Measurements from ENCODE around the gene GLP2R. TPM values are rescaled to one million over a fixed set of nuclear protein-coding genes. Genes with fewer than 3 reads are reported as not detected.
"Not testable (repeated sequence)": the region's sequence is repeated elsewhere in the genome, so short reads cannot be mapped to it uniquely, and the experiment has no call there.

The GLP2R gene
- total RNA-seq, 1 donor from 2014 or later, result not detected

GRCh38 chr17:9918804-9919352 lies 93.2 kb downstream of the GLP2R start:
- intact Hi-C loops (cut with micrococcal nuclease), result no loop called here

GRCh38 chr17:9921216-9921615 lies 95.5 kb downstream of the GLP2R start:
- intact Hi-C loops (cut with micrococcal nuclease), result not testable (repeated sequence)

DNA sequence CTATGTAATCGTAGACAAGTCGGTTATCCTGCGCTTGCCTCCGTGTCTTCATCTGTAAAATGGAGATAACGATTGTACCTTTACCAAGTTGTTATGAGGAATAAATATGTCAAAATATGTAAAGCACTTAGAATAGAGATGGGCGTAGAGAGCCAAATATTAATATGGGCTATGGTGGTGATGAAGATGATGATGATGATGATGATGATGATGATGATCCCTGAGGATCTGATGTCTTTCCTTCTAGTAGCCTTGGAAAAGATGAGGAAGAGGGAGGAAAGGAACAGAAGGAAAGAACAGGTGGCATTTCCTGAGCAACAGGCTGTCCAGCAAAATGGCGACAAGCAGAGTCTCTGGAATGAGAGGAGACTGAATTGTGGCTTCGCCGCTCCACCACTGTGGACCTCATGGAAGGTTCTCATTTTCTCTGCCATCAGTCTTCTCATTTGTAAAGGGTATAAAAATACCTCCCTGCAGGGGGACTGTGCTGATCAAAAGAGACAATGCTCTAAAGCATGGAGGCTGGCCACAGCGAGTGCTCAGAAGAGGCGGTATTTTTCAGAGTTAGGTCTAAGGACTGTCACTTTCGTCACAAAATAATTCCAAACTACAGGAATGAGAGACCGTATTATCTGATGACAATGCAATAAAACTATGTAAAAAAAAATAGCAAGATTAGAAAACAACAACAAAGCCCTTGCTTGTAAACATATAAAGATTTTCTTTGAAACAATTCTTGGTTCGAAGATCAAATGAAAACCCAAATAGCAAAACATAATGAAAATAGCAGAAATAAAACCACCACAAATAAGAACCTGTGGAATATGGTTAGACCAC lies 96.5 kb downstream of the GLP2R start:
- intact Hi-C loops (cut with micrococcal nuclease), result no loop called here

DNA sequence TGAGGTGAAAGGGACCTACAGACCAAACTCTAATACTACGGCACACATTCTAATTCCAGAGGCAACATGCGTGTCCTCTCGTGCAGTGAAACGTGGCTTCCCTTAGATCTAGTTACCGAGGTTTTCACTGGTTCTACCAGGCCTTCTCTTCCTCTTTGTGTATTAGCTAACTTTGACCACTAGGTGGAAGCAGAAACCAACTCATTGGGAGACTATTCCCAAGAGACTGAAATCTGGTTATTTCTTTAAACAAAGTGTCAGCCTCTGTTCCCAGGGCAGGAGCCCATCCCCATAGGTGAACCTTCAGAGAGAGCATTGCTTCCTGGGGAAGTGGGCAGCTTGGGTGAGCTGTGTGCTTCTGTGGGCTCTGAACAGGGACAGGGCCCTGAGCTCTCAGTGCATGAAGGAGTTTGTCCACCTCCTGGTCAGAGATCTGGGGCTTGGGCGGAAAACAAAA lies 99.0 kb downstream of the GLP2R start:
- intact Hi-C loops (cut with micrococcal nuclease), result loop anchor here (2.0 kb wide), 1 partner anchor 692 kb away; no protein-coding TSS in a partner anchor

GRCh38 chr17:9925457-9925856 lies 99.7 kb downstream of the GLP2R start:
- intact Hi-C loops (cut with micrococcal nuclease), result loop anchor here (2.0 kb wide), 1 partner anchor 691 kb away; no protein-coding TSS in a partner anchor

GRCh38 chr17:9926150-9926804 lies 100.6 kb downstream of the GLP2R start:
- intact Hi-C loops (cut with micrococcal nuclease), result no loop called here

GRCh38 chr17:9928601-9929333 lies 103.0 kb downstream of the GLP2R start:
- intact Hi-C loops (cut with micrococcal nuclease), result no loop called here

GRCh38 chr17:9929871-9930270 lies 104.1 kb downstream of the GLP2R start:
- intact Hi-C loops (cut with micrococcal nuclease), result no loop called here

GRCh38 chr17:9931144-9931741 lies 105.5 kb downstream of the GLP2R start:
- intact Hi-C loops (cut with micrococcal nuclease), result no loop called here

GRCh38 chr17:9932491-9932890 lies 106.8 kb downstream of the GLP2R start:
- intact Hi-C loops (cut with micrococcal nuclease), result no loop called here

DNA sequence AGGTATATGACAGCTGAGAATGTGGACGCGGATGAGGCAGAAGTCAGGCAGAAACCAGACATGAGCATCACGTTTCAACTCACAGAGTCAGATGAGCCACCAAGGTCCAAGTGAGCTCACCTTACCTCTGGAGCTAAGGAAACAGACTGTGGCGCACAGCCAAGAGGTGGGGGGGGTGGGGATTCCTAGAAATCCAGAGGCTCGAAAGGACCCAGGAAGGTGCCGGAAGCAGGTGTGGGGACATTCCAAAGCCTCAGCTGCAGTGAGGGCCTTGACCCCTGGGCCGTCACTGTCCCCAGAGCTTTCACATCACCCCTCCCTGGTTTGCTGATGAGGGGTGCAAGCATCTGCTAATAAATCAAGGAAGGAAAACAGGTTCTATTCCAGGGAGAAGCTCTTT lies 108.6 kb downstream of the GLP2R start:
- intact Hi-C loops (cut with micrococcal nuclease), result no loop called here

DNA sequence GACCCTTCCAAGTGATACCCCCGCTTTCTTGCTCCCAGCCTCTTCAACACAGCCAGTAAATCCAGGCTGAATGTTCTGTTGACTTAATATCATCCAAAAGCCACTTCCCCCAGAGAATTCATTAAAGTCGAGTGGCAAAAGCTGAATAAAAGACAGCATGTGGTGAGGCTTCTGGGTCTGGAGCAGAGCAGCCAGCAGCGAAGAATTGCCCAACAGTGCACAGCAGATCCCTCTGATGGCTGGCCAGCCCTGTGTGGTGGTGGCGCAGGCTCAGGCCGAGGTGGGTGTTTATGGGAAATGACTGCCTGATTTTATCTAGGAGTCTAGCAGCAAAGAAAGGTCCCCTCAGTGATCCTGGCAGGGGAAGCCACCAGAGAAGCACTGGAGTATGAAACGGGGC lies 109.7 kb downstream of the GLP2R start:
- intact Hi-C loops (cut with micrococcal nuclease), result no loop called here

DNA sequence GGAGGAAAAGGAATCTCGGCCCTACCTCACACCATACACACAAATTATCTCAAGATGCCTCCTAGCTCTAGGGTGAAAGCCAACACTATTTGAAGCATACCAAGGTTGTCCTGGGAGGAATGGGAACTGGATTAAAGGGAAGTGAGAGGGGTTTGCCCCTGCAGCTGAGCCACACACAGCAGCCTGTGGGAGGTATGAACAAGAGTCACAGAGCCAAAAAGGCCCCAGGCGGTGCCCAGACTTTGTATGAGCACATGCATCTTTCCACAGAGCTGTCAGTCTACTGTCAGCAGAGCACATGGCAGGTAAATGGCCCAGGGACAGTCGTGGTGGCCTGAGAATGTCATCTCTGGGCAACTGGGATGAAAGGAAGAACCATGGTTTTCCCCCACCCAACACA lies 110.4 kb downstream of the GLP2R start:
- intact Hi-C loops (cut with micrococcal nuclease), result no loop called here

- intact Hi-C loops (cut with micrococcal nuclease), result no loop called here
Measured at GRCh38 chr17:9937241-9937761, 111.6 kb downstream of the GLP2R start.

DNA sequence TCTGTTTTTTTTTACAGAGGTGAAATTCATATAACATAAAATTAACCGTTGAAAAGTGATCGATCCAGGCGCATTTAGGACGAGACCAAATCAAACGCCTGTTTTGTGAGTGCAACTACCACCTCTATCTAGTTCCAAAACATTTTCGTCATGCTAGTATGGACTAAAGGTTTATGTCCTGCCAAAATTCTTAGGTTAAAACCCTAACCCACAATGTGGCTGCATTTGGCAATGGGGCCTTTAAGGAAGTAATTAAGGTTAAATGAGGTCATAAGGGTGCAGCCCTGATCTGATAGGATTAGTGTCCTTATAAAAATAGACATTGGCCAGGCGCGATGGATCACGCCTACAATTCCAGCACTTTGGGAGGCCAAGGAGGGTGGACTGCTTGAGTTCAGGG lies 112.2 kb downstream of the GLP2R start:
- intact Hi-C loops (cut with micrococcal nuclease), result no loop called here

GRCh38 chr17:9938764-9939163 lies 113.0 kb downstream of the GLP2R start:
- intact Hi-C loops (cut with micrococcal nuclease), result no loop called here

DNA sequence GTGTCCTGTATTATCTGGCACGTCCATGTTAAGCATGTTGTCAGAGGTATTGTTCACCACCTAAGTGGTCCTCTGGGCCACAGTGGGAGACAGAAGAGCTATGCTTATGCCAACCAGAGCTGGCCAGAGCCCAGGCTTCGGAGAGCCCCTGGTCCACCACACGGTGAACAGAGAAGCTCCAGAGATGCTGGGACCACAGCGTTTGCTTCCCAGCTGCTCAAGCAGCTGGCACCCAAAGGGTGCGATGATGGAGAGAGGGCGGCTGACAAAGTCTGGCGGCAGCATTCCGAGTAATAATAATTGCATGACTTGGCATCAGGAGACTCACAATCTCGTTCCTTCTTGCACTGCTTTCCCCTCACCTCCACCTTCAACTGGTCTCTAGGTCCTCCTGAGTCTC lies 115.1 kb downstream of the GLP2R start:
- intact Hi-C loops (cut with micrococcal nuclease), result no loop called here

GRCh38 chr17:9941305-9941704 lies 115.6 kb downstream of the GLP2R start:
- intact Hi-C loops (cut with micrococcal nuclease), result no loop called here

Data from T-helper 2 cell treated with Interferon-gamma antibody and Interleukin-4, amounts not matched to agents 100 ng/mL and 5 ng/mL, for 36 hours (primary cell).